Measurements from ENCODE around the gene THSD4.

DNA sequence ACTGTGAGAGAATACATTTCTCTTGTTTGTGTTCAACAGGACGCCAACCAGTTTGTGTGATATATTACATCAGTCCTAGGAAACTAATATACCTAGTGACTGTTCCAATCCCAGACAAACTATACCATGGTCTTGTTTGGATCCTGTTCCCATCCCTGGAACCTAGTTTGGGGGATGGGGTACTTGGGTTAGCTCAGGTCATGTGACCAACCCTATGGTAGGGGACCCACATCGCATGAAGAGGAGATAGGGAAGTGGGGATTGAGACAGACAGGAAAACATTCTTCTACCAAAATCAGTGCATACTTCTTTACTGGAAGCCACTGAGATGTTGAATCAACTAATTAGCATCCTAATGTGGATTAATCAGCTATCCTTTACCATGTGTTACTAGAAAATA lies 146.1 kb downstream of the THSD4 start:
- TF ChIP-seq, protein P1, sequence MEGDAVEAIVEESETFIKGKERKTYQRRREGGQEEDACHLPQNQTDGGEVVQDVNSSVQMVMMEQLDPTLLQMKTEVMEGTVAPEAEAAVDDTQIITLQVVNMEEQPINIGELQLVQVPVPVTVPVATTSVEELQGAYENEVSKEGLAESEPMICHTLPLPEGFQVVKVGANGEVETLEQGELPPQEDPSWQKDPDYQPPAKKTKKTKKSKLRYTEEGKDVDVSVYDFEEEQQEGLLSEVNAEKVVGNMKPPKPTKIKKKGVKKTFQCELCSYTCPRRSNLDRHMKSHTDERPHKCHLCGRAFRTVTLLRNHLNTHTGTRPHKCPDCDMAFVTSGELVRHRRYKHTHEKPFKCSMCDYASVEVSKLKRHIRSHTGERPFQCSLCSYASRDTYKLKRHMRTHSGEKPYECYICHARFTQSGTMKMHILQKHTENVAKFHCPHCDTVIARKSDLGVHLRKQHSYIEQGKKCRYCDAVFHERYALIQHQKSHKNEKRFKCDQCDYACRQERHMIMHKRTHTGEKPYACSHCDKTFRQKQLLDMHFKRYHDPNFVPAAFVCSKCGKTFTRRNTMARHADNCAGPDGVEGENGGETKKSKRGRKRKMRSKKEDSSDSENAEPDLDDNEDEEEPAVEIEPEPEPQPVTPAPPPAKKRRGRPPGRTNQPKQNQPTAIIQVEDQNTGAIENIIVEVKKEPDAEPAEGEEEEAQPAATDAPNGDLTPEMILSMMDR (conservative IDR thresholded peaks at IDR 0.05 in 1 of 2, IDR thresholded peaks at IDR 0.05 in 1 of 2; ENCODE audit: low read depth in 1 of 2, low read length in 2 of 2) = no peak
- TF ChIP-seq EZH2 (IDR thresholded peaks at IDR 0.05; ENCODE audit: low read length, missing control alignments) = no peak

All from fibroblast of lung (primary cell).